NB4 (cell line): ENCODE data around the gene DOCK2.
A peak's percentile ranks its signal among the peaks of the same experiment; 100 is the strongest.

Source experiments
- DNase-seq: peaks from one replicate; pipeline ENCODE4 v3.0.0; 2010; ENCODE audit warnings: low read depth
- H3K4me3 ChIP-seq: one replicate; pipeline ENCODE4 v1.5.1; 2011; ENCODE audit warnings: mild to moderate bottlenecking, low read depth, low read length, moderate library complexity
- CTCF ChIP-seq: IDR thresholded peaks from one replicate; pipeline ENCODE4 v1.5.1; 2012; ENCODE audit warnings: low read depth, low read length
- MAX ChIP-seq: IDR thresholded peaks from 2 replicates; pipeline ENCODE4 v1.6.1; 2011; ENCODE audit warnings: low read depth, low read length
- MYC ChIP-seq: IDR thresholded peaks from 2 replicates; pipeline ENCODE4 v1.6.1; 2011; ENCODE audit warnings: low read depth, low read length
- POLR2A ChIP-seq: IDR thresholded peaks from 2 replicates; pipeline ENCODE4 v1.6.1; 2011; ENCODE audit warnings: mild to moderate bottlenecking; ENCODE audit not compliant: insufficient read length; ENCODE audit errors: extremely low read depth

DOCK2 gene

DNA sequence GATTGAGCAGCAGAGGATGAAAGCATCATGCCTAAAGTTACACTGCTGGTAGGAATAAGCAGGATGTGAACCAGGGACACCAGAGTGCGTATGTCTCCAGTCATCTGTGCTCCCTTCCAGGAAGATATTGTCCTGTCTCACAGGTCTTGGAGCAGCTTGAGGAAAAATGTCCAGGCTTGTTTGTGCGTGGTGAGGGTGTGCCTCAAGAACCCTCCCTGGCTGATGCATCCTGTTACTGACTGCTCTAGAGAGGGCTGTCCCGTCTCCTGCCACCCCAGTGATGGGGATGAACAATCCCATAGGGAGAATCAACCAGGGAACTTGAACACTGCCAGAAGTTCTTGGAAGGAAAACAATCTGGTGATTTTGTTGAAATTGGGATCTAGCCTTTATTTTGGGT is 211.2 kb downstream of the DOCK2 start:
- DNase-seq: no peak
- TF ChIP-seq MAX: no peak
- TF ChIP-seq CTCF: no peak
- TF ChIP-seq MYC: no peak
- no peak for TF ChIP-seq POLR2A
- H3K4me3 ChIP-seq: no peak overlapping the region

DNA sequence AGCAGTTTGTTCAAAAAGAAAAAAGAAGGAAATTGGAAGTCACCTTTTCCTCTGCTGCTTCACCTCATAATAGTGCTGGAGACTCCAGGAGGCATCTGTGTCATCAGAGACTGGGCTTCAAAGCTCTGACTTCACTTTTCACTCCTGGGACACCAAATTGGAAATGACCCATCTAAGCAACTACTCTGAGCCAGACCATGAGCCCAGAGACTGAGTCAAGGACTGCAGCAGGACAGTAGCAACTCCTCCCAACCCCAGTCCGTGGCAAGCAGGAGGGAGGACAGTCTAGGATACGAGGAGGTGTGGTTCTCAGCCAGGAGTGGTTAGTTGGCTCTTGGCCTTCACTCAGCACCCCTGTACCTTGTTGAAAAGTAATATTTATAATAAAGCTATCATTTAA is 211.7 kb downstream of the DOCK2 start:
- no peak overlapping the region for H3K4me3 ChIP-seq
- TF ChIP-seq CTCF (no peak), MAX (no peak), MYC (no peak), POLR2A (no peak)
- DNase-seq: no peak

DNA sequence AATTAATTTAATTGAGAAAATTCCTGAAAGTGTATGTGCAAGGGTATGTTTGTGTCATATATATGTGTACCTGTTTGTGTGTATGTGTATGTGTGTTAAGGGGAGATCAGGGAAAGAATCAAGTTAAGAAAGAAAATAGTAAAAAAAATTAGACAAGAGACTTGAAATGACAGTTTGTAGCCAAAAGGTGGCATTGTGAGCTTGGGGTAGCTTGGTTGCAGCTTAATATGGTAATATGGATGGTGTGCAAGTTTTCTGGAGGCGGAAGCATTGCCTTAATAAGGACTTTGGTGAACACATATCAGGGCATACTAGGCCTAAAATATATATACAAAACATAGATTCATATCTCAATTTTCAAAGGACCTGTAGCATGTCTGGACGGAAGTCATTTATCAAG is 213.3 kb downstream of the DOCK2 start:
- TF ChIP-seq MYC (no peak), CTCF (no peak)
- no peak overlapping the region for H3K4me3 ChIP-seq
- peak; percentile 29 for DNase-seq

DNA sequence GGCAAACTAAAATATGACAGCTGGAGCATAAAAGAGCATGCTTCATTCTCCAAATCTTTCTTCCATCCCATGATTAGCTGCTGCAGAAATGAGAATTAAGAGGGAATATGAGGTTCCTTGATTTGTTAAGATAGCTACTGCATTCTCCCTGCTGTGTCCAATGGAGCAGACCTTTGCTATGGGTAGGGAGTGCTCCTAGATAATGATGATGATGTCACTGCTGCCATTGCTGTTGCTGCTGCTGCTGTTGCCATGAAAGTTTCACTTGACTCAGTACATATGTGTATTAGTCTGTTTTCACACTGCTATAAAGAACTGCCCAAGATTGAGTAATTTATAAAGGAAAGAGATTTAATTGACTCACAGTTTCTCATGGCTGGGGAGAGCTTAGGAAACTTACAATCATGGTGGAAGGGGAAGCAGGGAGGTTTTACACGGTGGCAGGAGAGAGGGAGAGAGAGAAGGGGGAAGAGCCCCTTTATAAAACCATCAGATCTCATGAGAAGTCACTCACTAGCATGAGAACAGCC is 214.3 kb downstream of the DOCK2 start:
- H3K4me3 ChIP-seq: no peak overlapping the region
- DNase-seq: no peak
- TF ChIP-seq POLR2A: no peak
- no peak for TF ChIP-seq MYC
- no peak for TF ChIP-seq MAX
- TF ChIP-seq CTCF: no peak

GRCh38 chr5:169856571-169856970 is 219.5 kb downstream of the DOCK2 start:
- peak; percentile 60 for DNase-seq
- no peak overlapping the region for H3K4me3 ChIP-seq
- TF ChIP-seq MAX (no peak), POLR2A (no peak), CTCF (no peak)

GRCh38 chr5:169860585-169860984 is 223.5 kb downstream of the DOCK2 start:
- H3K4me3 ChIP-seq: no peak overlapping the region
- TF ChIP-seq MAX: no peak
- no peak for TF ChIP-seq CTCF
- no peak for TF ChIP-seq POLR2A
- TF ChIP-seq MYC: no peak
- DNase-seq: no peak
